HG02840 (cell line): Measurements from ENCODE around the gene PRSS37.
"Not testable (repeated sequence)": the region's sequence is repeated elsewhere in the genome, so short reads cannot be mapped to it uniquely, and the experiment has no call there.

ENCODE experiments used
- ATAC-seq: cut with Tn5 transposase; IDR thresholded peaks from one replicate; pipeline ENCODE4 v1.9.1; 2021; ENCODE audit warnings: mild to moderate bottlenecking, moderate library complexity, moderate number of reproducible peaks; ENCODE audit not compliant: unreplicated experiment, low FRiP score

PRSS37 gene, protein sequence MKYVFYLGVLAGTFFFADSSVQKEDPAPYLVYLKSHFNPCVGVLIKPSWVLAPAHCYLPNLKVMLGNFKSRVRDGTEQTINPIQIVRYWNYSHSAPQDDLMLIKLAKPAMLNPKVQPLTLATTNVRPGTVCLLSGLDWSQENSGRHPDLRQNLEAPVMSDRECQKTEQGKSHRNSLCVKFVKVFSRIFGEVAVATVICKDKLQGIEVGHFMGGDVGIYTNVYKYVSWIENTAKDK

DNA sequence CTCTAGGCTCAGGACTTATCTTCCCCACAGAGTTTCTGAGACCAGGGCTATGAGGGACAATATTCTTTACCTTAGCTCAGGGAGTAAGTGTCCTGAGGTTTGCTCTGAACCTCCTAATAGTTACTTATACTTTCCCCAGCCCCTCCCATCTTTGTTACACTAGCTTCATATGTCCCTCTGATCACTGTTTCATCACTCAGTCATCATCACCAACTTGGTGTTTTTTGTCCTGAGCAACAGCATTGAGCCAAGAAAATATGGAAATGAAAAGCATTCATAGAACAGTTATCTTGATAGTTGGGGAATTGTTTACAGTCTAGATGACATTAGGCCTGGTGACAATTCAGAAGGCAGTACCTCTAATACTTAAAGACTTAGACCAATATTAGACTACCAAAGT lies at the start of gene PRSS37:
PRSS37 (minus strand) TSS at position 101 of the 400 bp plus-strand sequence. CDS start 436 bp downstream, outside the sequence.
- no peak for ATAC-seq

DNA sequence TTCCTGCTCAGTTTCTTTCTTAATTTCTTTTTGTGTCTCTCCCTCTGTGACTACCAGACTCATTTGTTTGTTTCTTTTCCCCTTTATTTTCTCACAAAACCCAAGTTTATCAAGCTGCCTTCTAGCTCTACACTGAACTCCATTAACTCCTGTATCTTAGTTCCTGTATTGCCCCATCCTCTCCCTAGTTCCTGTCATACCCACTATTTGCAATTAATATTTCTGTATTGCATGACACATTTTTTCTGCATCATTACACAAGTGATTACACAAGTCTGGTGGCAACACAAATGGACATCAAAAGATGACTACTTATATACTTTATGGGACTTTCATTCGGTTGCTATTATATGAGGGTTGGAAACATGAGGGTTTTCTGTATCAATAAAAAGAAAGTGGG lies 48.0 kb upstream of the PRSS37 start:
- no peak for ATAC-seq

DNA sequence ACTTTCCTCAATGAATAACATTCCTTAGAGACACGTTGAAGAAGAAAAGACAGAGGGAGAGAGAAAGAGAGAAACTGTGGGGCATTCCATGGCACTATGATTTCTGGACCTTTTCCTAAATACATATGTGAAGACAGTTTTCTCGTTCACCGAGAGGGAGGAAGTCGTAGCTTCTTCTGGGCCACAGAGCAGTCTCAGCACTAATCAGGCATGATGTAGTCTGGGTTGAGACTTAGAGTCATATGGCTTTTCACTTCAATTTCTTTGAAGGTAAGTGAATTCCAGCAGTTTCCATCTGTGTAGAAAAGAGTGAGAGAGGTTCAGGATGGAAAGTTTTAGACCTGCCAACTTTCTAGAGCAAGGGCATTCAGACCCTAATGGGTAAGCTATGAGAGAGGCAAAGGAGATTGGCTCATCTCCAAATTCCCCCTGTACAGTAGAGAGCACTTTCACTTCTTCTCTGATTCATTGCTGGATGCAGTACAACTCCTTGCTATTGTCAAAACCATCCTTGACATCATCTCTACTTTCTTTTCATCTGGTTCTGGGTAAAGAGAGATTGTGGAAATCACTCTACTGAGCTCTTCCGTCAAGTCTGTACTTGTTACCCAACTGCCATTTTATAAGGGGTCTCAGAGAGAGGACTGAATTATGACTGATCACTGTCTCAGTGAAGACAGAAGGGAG lies 43.4 kb upstream of the PRSS37 start:
- peak; percentile 71 for ATAC-seq

DNA sequence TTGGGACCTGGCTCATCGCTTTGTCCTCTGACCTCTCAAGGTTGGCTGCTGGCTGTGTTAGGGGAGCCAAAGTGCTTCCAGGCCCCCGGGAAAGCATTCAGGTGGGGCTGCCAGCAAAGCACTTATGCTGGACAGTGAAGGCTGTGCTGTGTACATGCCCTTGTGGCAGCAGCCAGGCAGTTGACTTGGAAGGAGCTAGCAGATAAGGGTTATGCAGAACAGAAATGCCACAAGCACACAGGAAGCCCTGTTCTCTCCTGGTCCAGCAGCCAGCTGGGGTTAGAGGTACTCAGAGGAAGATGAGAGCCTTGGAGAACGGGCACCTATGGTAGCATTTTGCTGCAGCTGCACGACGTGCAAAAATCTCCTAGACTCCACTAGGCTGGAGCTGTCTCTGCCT lies 39.7 kb upstream of the PRSS37 start:
- no peak for ATAC-seq

DNA sequence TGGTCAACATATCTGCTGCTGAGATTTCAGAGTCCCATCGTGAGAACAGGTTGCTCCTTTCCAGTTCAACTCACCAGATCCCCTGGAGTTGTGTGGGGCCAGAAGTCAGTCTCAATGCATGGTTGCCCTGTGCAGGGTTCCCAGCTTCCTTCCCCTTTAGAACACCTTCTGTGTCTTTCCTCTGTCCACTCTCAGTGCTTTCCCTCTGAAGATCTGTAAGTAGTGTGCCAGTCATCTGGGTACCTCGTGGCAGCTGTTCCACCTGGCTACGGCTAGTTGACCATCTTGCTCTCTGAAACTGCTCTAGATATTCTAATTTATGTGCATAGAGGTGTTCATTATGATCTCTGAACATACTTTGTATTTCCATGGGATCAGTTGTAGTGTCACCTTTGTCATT lies 36.1 kb upstream of the PRSS37 start:
- ATAC-seq, result no peak

DNA sequence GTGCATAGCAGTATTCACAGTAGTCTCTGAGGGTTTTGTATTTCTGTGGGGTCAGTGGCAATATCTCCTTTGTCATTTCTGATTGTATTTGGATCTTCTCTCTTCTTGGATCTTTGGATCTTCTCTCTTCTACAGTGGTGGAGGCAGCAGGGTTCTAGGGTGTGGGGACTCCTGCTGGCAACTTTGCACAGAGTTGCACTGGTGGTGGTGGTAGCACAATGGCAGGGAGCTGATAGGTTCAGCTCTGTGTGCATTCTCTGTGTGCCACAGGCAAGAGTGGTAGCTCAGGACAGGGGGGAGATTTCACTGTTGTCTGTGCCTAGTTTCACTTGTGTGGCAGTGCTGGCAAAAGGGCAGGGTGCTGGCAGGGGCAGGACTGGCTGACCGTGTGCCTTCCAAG lies 35.1 kb upstream of the PRSS37 start:
- no peak for ATAC-seq

DNA sequence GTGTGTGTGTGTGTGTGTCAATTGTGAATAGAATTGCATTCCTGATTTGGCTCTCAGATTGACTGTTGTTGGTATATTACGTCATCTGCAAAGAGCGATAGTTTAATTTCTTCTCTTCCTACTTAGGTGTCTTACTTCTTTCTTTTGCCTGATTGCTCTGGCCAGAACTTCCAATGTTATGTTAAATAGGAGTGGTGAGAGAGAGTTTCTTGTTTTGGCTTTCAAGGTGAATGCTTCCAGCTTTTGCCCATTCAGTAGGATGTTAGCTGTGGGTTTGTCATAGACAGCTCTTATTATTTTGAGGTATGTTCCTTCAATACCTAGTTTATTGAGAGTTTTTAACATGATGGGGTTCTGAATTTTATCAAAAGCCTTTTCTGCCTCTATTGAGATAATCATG lies 34.2 kb upstream of the PRSS37 start:
- no peak for ATAC-seq

DNA sequence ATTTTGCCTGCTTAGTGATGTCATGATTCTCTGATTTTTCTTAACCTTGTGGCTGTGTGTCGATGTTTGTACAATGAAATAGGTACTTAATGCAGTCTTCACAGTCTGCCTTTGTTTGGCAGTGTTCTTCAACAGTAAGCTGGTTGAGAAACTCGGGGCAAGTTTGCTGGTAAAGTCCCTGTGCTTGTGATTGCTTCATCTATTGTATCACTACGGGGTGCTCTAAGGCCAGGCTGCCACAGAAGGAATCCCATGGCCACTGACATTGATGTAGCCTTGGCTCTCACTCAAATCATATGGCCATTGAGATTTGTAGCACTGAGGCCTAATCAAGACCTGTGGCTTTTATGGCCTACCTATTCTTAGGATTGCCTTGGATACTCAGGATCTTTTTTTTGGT lies 33.5 kb upstream of the PRSS37 start:
- no peak for ATAC-seq

DNA sequence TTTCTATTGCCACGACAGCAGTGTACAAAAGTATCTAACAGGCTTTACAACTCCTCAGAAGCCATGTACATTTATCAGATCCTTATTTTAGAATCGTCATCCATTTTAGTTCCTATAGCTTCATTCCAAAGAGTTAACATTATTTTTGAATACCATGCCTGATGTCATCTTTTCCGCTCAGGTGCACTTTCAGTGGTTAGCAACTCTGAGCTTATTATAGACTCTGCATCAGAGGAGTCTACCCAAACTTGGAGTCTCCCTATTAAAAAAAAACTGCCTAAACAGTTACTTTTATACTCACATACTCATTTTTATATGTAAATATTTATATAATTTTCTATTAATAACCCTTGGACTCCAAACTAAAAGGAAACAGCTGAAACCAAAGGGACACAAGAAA lies 31.6 kb upstream of the PRSS37 start:
- no peak for ATAC-seq

DNA sequence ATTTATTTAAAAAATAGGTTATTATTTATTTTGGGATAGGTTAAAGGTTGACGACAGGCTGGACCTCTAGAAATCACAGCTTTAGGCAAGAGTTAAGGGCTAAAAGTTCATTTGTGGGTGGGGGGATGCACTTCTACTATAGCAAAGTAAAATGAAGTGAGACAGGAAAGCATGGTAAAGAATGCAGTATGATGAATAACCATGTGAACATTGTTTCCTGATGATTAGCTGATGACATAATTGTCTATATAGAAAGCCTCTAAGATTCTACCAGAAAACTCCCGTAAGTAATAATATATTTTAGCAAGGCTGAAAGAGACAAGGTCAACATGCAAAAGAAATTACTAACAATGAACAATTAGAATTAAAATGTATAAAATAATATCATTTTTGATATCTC lies 25.7 kb upstream of the PRSS37 start:
- ATAC-seq, result no peak

DNA sequence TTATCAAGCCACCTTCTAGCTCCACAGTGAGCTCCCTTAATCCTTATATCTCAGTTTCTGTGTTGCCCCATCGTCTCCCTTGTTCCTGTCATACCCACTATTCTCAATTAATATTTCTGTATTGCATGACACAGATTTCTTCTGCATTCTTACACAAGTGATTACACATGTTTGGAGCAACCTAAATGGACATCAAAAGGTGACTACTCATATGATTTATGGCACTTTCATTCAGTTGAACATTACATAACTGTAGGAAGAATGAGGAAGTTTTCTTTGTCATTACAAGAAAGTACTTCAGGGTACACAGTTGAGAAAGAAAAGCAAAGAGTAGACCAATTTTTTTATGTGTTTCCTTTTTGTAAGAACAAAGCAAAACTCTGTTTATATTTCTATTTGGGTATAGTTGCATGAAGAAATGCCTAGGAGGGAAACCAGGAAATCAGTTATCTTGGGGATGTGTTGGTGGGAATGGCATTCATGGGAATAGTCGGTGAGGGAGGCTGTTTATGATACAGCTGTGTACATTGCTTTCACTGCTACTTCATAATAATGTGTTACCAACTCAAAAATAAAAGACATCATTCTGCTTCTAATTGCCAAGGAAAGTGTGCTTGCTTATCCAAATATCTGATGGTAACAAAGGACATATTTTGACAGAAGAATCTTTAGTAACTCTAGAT lies 23.6 kb upstream of the PRSS37 start:
- no peak for ATAC-seq

DNA sequence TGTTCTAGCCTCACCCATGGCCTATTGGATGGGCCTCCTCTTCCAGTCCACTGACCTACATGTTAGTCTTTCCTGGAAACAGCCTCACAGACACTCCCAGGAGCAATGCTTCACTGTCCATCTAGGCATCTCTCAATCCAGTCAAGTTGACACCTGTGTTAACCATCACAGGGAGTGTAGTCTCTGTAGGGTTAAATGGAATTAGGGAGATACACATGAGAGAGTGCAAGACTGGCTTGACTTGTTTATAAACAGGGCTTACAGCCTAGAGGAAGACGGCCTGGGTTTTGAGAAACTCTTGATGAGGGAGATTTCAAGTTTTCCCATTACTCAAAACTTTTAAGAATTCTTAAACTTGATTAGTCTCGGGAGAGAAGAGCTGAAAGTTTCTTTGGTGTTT lies 18.9 kb upstream of the PRSS37 start:
- no peak for ATAC-seq

DNA sequence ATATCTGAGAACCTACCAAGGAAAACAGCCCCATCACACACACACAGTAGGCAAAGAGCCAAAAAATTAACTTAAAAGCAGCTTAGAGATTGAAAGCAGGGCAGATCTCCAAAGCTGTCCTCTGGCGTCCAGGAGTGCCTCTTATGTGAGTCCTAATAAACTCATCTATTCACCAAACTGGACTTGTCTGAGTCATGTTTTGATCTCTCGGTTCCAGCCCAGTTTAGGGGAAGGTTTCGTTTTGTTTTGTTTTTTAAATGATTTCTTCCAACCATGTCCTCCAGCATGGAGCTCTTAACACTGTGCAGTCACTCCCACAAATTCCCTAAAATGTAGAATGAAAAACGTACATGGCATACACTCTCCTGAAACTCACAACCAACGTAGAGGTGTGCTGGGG lies 6.7 kb upstream of the PRSS37 start:
- no peak for ATAC-seq

DNA sequence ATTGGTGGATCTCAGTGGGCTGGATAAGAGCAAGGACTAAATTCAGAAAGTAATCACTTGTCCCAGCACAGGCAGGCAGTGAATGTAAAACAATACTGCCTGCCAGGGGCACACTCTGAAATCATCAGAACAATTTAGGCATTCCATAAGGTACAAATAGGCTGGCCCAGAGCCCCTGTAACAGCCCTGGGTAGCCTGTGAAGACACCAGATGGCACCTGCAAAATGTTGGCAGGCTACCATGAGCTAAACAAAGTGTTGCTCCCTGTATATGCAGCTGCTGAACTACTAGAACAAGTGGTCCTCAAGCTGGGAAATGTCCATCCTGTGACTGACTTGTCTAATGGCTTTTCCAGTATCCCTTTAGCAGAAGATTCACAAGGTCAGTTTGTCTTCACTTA lies 3.0 kb upstream of the PRSS37 start:
- no peak for ATAC-seq

DNA sequence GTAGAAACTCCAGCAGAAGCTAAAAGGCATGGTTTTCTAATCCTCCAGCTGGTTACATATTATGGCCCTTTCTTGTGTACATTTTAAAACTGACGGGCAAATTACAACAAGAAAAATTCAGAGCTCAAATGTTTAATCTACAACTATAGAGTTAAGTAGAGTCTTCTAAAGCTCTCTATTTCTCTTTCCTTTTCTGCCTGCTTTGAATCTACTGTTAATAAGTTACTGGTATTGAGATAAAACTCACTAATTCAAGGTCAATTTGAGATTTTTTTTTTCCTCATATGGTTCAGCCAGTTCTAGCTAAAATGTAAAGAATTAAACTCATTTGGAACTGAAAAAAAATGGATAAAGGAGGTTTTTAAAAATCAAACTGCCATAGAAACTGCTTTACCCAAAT lies 1.6 kb upstream of the PRSS37 start:
- ATAC-seq, result no peak

DNA sequence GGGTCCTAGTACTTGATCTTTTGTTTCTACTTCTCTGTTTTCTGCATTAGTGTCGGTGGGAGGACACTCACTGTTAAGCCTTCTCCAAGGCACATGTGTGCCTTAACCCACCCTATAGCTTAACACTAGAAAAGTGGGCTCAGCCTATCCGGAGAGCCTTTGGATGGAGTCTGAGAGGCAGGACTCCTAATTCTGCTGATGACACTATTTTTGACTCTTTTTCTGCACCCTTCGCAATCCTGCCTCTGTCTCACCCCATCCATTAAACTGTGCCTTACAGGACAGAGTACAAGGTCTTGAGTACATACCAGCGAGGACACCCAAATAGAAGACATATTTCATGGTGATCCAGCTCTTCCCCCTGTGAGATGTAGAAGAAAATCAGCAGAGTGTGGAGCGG lies 577 bp downstream of the PRSS37 start:
- no peak for ATAC-seq

DNA sequence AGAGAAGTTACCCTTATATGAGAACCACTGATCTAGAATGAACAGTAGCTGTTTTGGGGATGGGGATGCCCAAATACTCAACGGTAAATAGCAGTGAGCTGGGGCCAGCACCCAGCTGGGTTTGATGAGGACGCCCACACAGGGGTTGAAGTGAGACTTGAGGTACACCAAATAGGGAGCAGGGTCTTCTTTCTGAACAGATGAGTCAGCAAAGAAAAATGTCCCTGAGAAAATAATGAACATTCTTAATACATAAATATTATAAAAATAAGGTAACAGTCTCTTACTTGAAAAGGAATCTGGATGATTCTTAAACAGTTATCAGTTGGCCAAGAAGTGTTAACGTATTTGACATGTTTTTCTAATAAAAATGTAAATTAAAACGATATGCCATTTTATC lies 2.0 kb downstream of the PRSS37 start:
- no peak for ATAC-seq

DNA sequence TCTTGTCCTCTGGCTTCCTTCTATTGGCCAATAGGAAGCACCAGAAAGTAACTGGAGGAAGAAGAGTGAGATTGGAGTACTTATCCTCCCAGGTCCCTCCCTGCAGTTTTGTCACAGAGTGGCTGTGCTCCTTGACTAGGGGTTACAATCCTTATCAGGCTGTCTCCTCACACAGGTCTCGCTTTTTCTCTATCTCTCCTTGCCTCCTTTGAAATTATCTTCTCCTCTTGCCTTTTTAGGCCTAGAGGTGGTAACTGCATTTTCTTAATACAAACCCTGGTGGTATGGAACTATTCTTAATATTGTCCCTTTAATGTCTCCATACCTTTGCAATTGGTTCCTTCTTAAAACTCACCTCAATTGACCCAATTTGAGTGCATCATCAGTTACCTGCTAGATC lies 2.7 kb downstream of the PRSS37 start:
- no peak for ATAC-seq

DNA sequence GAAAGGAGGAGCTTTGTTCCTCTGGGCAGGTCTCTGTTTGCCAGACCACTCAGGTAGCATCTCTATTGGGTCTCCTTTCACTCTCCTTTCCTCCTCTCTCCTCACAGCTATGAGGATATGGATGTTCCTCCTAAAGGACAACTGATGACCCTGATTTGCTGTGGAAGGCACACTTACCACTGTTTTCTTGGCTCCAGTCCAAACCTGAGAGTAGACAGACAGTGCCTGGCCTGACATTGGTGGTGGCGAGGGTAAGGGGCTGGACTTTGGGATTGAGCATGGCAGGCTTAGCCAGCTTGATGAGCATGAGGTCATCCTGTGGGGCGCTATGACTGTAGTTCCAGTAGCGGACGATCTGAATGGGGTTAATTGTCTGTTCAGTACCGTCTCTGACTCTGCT lies 3.6 kb downstream of the PRSS37 start:
- no peak for ATAC-seq

DNA sequence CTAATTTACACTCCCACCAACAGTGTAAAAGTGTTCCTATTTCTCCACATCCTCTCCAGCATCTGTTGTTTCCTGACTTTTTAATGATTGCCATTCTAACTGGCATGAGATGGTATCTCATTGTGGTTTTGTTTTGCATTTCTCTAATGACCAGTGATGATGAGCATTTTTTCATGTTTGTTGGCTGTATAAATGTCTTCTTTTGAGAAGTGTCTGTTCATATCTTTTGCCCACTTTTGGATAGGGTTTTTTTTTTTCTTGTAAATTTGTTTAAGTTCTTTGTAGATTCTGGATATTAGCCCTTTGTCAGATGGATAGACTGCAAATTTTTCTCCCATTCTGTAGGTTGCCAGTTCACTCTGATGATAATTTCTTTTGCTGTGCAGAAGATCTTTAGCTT lies 18.9 kb downstream of the PRSS37 start:
- ATAC-seq, result not testable (repeated sequence)

DNA sequence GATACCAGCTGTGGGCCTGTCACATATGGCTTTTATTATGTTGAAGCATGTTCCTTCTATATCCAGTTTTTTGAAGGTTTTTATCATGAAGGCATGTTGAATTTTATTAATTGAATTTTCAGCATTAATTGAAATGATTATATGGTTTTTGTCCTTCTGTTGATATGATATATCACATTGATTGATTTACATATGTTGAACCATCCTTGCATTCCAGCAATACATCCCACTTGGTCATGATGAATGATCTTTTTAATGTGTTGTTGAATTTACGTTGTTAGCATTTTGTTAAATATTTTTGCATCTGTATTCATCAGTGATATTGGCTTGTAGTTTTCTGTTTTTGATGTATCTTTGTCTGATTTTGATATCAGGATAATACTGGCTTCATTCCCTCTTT lies 21.2 kb downstream of the PRSS37 start:
- ATAC-seq, result no peak

DNA sequence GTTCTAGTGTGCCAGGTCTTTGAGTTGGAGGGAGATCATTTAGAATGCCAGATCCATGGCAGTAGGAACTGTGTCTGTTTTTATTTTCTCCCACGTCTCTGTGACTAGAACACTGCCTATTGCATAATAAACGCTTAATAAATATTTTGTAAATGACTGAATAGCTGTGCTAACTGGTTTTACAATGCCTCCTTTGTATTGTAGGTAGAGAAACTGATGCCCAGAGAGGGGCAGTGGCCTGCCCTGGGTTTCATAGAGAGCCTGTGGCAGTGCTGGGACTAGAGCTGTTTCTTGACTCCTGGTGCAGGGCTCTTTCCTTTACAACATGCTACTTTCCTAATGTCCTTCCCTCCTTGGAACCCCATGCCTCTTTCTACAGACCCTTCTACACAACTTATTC lies 48.8 kb downstream of the PRSS37 start:
- ATAC-seq, result no peak
